OCI-LY7 (cell line): ENCODE data around the gene GDPD3. TPM values are rescaled to one million over a fixed set of nuclear protein-coding genes. Genes with fewer than 3 reads are reported as not detected.
"Not testable (repeated sequence)": the region's sequence is repeated elsewhere in the genome, so short reads cannot be mapped to it uniquely, and the experiment has no call there.

Experiments used
- BruUV-seq: library from RNA; stranded (reverse); fragments of 400-500 nt; replicated peaks from 2 replicates; lab custom pipeline; 2021; lab: Mats Ljungman, UMichigan
- CTCF ChIA-PET: fragments of 300-600 bp; sonication (Branson Sonifier 250); formaldehyde crosslinking; loops from one replicate; lab custom pipeline; 2022; ENCODE audit warnings: antibody characterized with exemption; ENCODE audit not compliant: unreplicated experiment; lab: Charles Lee
- POLR2A ChIA-PET: fragments of 300-600 bp; sonication (Branson Sonifier 250); formaldehyde crosslinking; loops from one replicate; lab custom pipeline; 2022; ENCODE audit warnings: antibody characterized with exemption; lab: Charles Lee
- DNase-seq: peaks from one replicate; pipeline ENCODE4 v3.0.0-alpha.2; 2015; ENCODE audit warnings: low spot score
- H2AFZ ChIP-seq: fragments of 200-600 bp; sonication (generic), shearing (Covaris generic); 2 replicates; pipeline ENCODE4 v1.6.1; 2014; ENCODE audit warnings: mild to moderate bottlenecking, antibody characterized with exemption, low read length, moderate library complexity
- H3K27ac ChIP-seq: fragments of 200-600 bp; sonication (generic); 2 replicates; pipeline ENCODE4 v1.5.1; 2014; ENCODE audit warnings: mixed run types, low read depth, mild to moderate bottlenecking, moderate library complexity, low read length, inconsistent platforms; ENCODE audit not compliant: poor library complexity, severe bottlenecking
- H3K36me3 ChIP-seq: fragments of 200-600 bp; sonication (generic); 2 replicates; pipeline ENCODE4 v1.6.1; 2014; ENCODE audit warnings: mild to moderate bottlenecking, antibody characterized with exemption, low read length, moderate library complexity, mixed read lengths; ENCODE audit not compliant: insufficient read depth
- H3K4me1 ChIP-seq: fragments of 200-600 bp; sonication (generic); 2 replicates; pipeline ENCODE4 v1.5.1; 2014; ENCODE audit warnings: mild to moderate bottlenecking, low read length; ENCODE audit not compliant: insufficient read depth, poor library complexity, severe bottlenecking
- H3K4me2 ChIP-seq: fragments of 200-600 bp; sonication (generic); 2 replicates; pipeline ENCODE4 v1.6.1; 2014; ENCODE audit warnings: mild to moderate bottlenecking, low read length
- H3K4me3 ChIP-seq: fragments of 200-600 bp; sonication (generic); 2 replicates; pipeline ENCODE4 v1.5.1; 2014; ENCODE audit warnings: mild to moderate bottlenecking, low read depth, low read length; ENCODE audit not compliant: poor library complexity, severe bottlenecking
- H3K79me2 ChIP-seq: fragments of 200-600 bp; sonication (generic); 2 replicates; pipeline ENCODE4 v1.6.1; 2016; ENCODE audit warnings: low read depth, mild to moderate bottlenecking, low read length, moderate library complexity, mixed read lengths; ENCODE audit not compliant: insufficient read depth
- H3K9me2 ChIP-seq: fragments of 200-600 bp; sonication (generic); 2 replicates; pipeline ENCODE4 v1.6.1; 2016; ENCODE audit warnings: mild to moderate bottlenecking, low read length, mixed read lengths; ENCODE audit not compliant: insufficient read depth
- H3K9me3 ChIP-seq: fragments of 200-600 bp; sonication (generic); 2 replicates; pipeline ENCODE4 v1.6.1; 2014; ENCODE audit warnings: mild to moderate bottlenecking, mixed run types, low read length, mixed read lengths
- H4K20me1 ChIP-seq: fragments of 200-600 bp; sonication (generic); 2 replicates; pipeline ENCODE4 v1.6.1; 2014; ENCODE audit warnings: mild to moderate bottlenecking, antibody characterized with exemption, low read length, moderate library complexity, mixed read lengths; ENCODE audit not compliant: insufficient read depth
- CTCF ChIP-seq: fragments of 200-600 bp; sonication (generic); conservative IDR thresholded peaks from 2 replicates; pipeline ENCODE4 v1.5.1; 2014; ENCODE audit warnings: mild to moderate bottlenecking, antibody characterized with exemption, low read length, moderate library complexity, mixed read lengths
- EZH2phosphoT487 ChIP-seq: fragments of 200-600 bp; sonication (generic); IDR thresholded peaks from 2 replicates; pipeline ENCODE4 v1.6.1; 2018; ENCODE audit warnings: low read depth, borderline replicate concordance, mild to moderate bottlenecking, mixed run types, antibody characterized with exemption, low read length, moderate library complexity, mixed read lengths
- intact Hi-C: fragments of 100-400 bp; cut with micrococcal nuclease; formaldehyde crosslinking; loops from one replicate; pipeline ENCODE4 v1.10.0; 2022; ENCODE audit not compliant: unreplicated experiment
- total RNA-seq, 2 experiments: library from RNA; depleted of rRNA in 1 of 2; stranded (reverse); fragments of >200 nt in 1 of 2; shearing (Covaris generic) in 1 of 2; gene quantifications; 2 replicates each; pipeline ENCODE4 v1.2.3, GENCODE V29; 2014 to 2022

The GDPD3 gene
- total RNA-seq, 2 experiments from 2014 or later = 2.0 to 5.2 TPM

GRCh38 chr16:30127993-30128392 lies 14.7 kb upstream of the GDPD3 start:
- Histone ChIP-seq H3K4me1 (peaks cover 6% of the 10 kb centered on the region), H3K36me3 (no peaks in the 10 kb centered on the region), H3K27ac (no peak overlapping the region), H3K4me3 (no peak overlapping the region), H3K4me2 (no peak overlapping the region), H4K20me1 (no peaks in the 10 kb centered on the region), H3K9me3 (no peaks in the 10 kb centered on the region), H3K9me2 (no peaks in the 10 kb centered on the region), H3K79me2 (no peaks in the 10 kb centered on the region), H2AFZ (no peak overlapping the region)
- ChIA-PET CTCF (no interaction called here), POLR2A (no interaction called here)
- intact Hi-C loops = no loop called here
- BruUV-seq = no TSS peak
- no peak for DNase-seq
- TF ChIP-seq EZH2phosphoT487 = no peak
- no peak for TF ChIP-seq CTCF

- intact Hi-C loops, H3K27ac ChIP-seq, H3K9me2 ChIP-seq, POLR2A ChIA-PET, H3K9me3 ChIP-seq, H4K20me1 ChIP-seq, H3K4me2 ChIP-seq, CTCF ChIA-PET, BruUV-seq, H3K36me3 ChIP-seq, H2AFZ ChIP-seq, H3K79me2 ChIP-seq, DNase-seq, H3K4me3 ChIP-seq: not testable (repeated sequence)
- peaks cover 11% of the 10 kb centered on the region for H3K4me1 ChIP-seq
Observed at GRCh38 chr16:30125690-30126089, 12.4 kb upstream of the GDPD3 start.

GRCh38 chr16:30124985-30125379 lies 11.6 kb upstream of the GDPD3 start:
- Histone ChIP-seq H3K27ac (no peak overlapping the region), H3K4me3 (no peak overlapping the region), H3K79me2 (no peaks in the 10 kb centered on the region), H3K9me2 (no peaks in the 10 kb centered on the region), H3K4me1 (peaks cover 16% of the 10 kb centered on the region), H4K20me1 (no peaks in the 10 kb centered on the region), H3K4me2 (no peak overlapping the region), H3K36me3 (no peaks in the 10 kb centered on the region), H3K9me3 (no peaks in the 10 kb centered on the region), H2AFZ (no peak overlapping the region)
- intact Hi-C loops = no loop called here
- DNase-seq = no peak
- TF ChIP-seq EZH2phosphoT487 = no peak
- no peak for TF ChIP-seq CTCF
- BruUV-seq = no TSS peak
- POLR2A ChIA-PET = no interaction called here
- CTCF ChIA-PET = interaction anchor here (1.0 kb wide), 1 partner anchor 11 kb away, joined by 3 read pairs; the partner anchor contains the start of gene GDPD3
